CD14-positive monocyte (primary cell): ENCODE measurements around the gene TRPM7. TPM values are rescaled to one million over a fixed set of nuclear protein-coding genes. Genes with fewer than 3 reads are reported as not detected.
"Not testable (repeated sequence)": the region's sequence is repeated elsewhere in the genome, so short reads cannot be mapped to it uniquely, and the experiment has no call there.

Experiments used
- DNase-seq, 3 donors: peaks; one replicate each; pipeline ENCODE4 v3.0.0-alpha.2; 2011 to 2022
- H2AFZ ChIP-seq: 2 replicates; pipeline ENCODE4 v1.6.0; 2012; ENCODE audit warnings: mild to moderate bottlenecking, low read depth, low read length, inconsistent platforms; ENCODE audit not compliant: insufficient read depth, poor library complexity, severe bottlenecking
- H3K27ac ChIP-seq, 2 donors: 1 replicate in 1 of 2; 2 replicates in 1 of 2; pipeline ENCODE4 v1.5.1; 2012 to 2013; ENCODE audit warnings: low read length in 2 of 2, control low read depth in 1 of 2, inconsistent platforms in 1 of 2, low read depth in 1 of 2, mild to moderate bottlenecking in 1 of 2
- H3K27me3 ChIP-seq, 2 donors: one replicate each; pipeline versions ENCODE4 v1.6.0 to v1.6.1; 2011 to 2013; ENCODE audit warnings: low read length in 2 of 2; ENCODE audit not compliant: control insufficient read depth in 2 of 2, insufficient read depth in 2 of 2
- H3K36me3 ChIP-seq, 2 donors: replicated peaks in 1 of 2; 1 replicate in 1 of 2; 2 replicates in 1 of 2; pipeline versions ENCODE4 v1.5.1 to v1.6.1; 2012 to 2013; ENCODE audit warnings: low read length in 2 of 2, control low read depth in 1 of 2, inconsistent platforms in 1 of 2, mild to moderate bottlenecking in 1 of 2; ENCODE audit not compliant: insufficient read depth in 2 of 2, control insufficient read depth in 1 of 2
- H3K4me1 ChIP-seq, 2 donors: 1 replicate in 1 of 2; 2 replicates in 1 of 2; pipeline versions ENCODE4 v1.5.1 to v1.6.1; 2012 to 2013; ENCODE audit warnings: low read length in 2 of 2, control low read depth in 1 of 2, inconsistent platforms in 1 of 2, mild to moderate bottlenecking in 1 of 2, moderate library complexity in 1 of 2; ENCODE audit not compliant: insufficient read depth in 2 of 2, control insufficient read depth in 1 of 2
- H3K4me2 ChIP-seq: replicated peaks from 2 replicates; pipeline ENCODE3; 2012; ENCODE audit warnings: low read length, moderate library complexity, mild to moderate bottlenecking; ENCODE audit not compliant: poor library complexity, severe bottlenecking; ENCODE audit errors: extremely low read depth
- H3K4me3 ChIP-seq, 3 experiments: fragments of 200-600 bp in 1 of 3; sonication (generic) in 1 of 3; replicated peaks in 1 of 3; 1 replicate in 2 of 3; 2 replicates in 1 of 3; pipeline ENCODE4 v1.5.1; 2011 to 2013; ENCODE audit warnings: low read length in 3 of 3, mild to moderate bottlenecking in 3 of 3, control low read depth in 2 of 3, low read depth in 2 of 3, inconsistent platforms in 1 of 3, moderate library complexity in 1 of 3
- H3K79me2 ChIP-seq: 2 replicates; pipeline ENCODE4 v1.6.0; 2012; ENCODE audit warnings: mild to moderate bottlenecking, control low read depth, inconsistent platforms, low read length, moderate library complexity; ENCODE audit not compliant: insufficient read depth
- H3K9ac ChIP-seq: 2 replicates; pipeline ENCODE4 v1.6.0; 2017; ENCODE audit warnings: low read length, mild to moderate bottlenecking; ENCODE audit not compliant: insufficient read depth, poor library complexity, severe bottlenecking
- H3K9me3 ChIP-seq, 2 donors: replicated peaks in 1 of 2; 1 replicate in 1 of 2; 2 replicates in 1 of 2; pipeline versions ENCODE4 v1.5.1 to v1.6.1; 2012 to 2013; ENCODE audit warnings: low read length in 2 of 2, control low read depth in 1 of 2; ENCODE audit not compliant: control insufficient read depth in 1 of 2, insufficient read depth in 1 of 2
- H4K20me1 ChIP-seq: 2 replicates; pipeline ENCODE4 v1.6.0; 2012; ENCODE audit warnings: mild to moderate bottlenecking, low read length, control low read depth, moderate library complexity; ENCODE audit not compliant: insufficient read depth
- H3K27ac Mint-ChIP-seq, 7 donors: one replicate each; pipeline ENCODE4 v1.8.0; 2020; ENCODE audit warnings: mild to moderate bottlenecking in 7 of 7, mixed read lengths in 7 of 7, moderate library complexity in 6 of 7, inconsistent platforms in 2 of 7
- H3K27me3 Mint-ChIP-seq, 3 donors: one replicate each; pipeline ENCODE4 v1.8.0; 2021 to 2022; ENCODE audit warnings: low read depth in 3 of 3, mild to moderate bottlenecking in 3 of 3, mixed read lengths in 3 of 3, moderate library complexity in 3 of 3, inconsistent platforms in 1 of 3
- H3K36me3 Mint-ChIP-seq, 2 donors: one replicate each; pipeline ENCODE4 v1.8.0; 2020; ENCODE audit warnings: mixed read lengths in 2 of 2, inconsistent platforms in 1 of 2, mild to moderate bottlenecking in 1 of 2
- H3K4me1 Mint-ChIP-seq: one replicate; pipeline ENCODE4 v1.8.0; 2020; ENCODE audit warnings: mild to moderate bottlenecking, mixed read lengths
- H3K4me3 Mint-ChIP-seq, 2 donors: one replicate each; pipeline ENCODE4 v1.8.0; 2020; ENCODE audit warnings: mild to moderate bottlenecking in 2 of 2, mixed read lengths in 2 of 2, moderate library complexity in 1 of 2
- H3K9me3 Mint-ChIP-seq, 7 donors: one replicate each; pipeline ENCODE4 v1.8.0; 2020 to 2022; ENCODE audit warnings: mixed read lengths in 7 of 7, mild to moderate bottlenecking in 6 of 7, moderate library complexity in 6 of 7, inconsistent platforms in 2 of 7
- WGBS: methylation state at CpG from one replicate; pipeline ENCODE4 v1.1.5; 2013; ENCODE audit warnings: missing lambda C conversion rate; ENCODE audit not compliant: insufficient coverage; 5-methylcytosine and 5-hydroxymethylcytosine counted together
- intact Hi-C, 2 donors: fragments of 100-400 bp; cut with micrococcal nuclease; formaldehyde crosslinking; loops; one replicate each; pipeline versions ENCODE4 v1.15.0 to v1.15.1; 2023
- polyA plus RNA-seq, 3 donors: library from polyadenylated mRNA; depleted of rRNA in 1 of 3; unstranded in 2 of 3; stranded (reverse) in 1 of 3; fragments of 300-500 nt in 2 of 3; fragments of >200 nt in 1 of 3; fragmentation: Illumina TruSeq in 2 of 3; gene quantifications; 1 replicate in 2 of 3; 2 replicates in 1 of 3; pipeline ENCODE4 v1.2.3, GENCODE V29; 2012 to 2021
- TF ChIP-seq, protein P1 (sequence below): fragments of 200-600 bp; IDR thresholded peaks from one replicate; pipeline ENCODE4 v1.8.0; 2022; ENCODE audit warnings: antibody characterized with exemption, mild to moderate bottlenecking

Gene TRPM7
- polyA plus RNA-seq, 3 donors = 5.5 to 22.4 (median 8.1) TPM

GRCh38 chr15:50605462-50605861, 81.1 kb downstream of the TRPM7 start:
- no peak overlapping the region for H3K27ac Mint-ChIP-seq
- DNase-seq = no peak
- H3K36me3 ChIP-seq = peaks cover 75 to 92% of the 10 kb centered on the region in 2 donors

GRCh38 chr15:50602028-50602427, 84.6 kb downstream of the TRPM7 start:
- H3K27me3 Mint-ChIP-seq, H3K27ac Mint-ChIP-seq, H3K79me2 ChIP-seq, H4K20me1 ChIP-seq, intact Hi-C loops, H3K9ac ChIP-seq, H3K4me2 ChIP-seq, H3K4me3 ChIP-seq, H3K4me1 ChIP-seq, H3K4me1 Mint-ChIP-seq, H2AFZ ChIP-seq, H3K9me3 Mint-ChIP-seq, H3K27ac ChIP-seq, H3K9me3 ChIP-seq, H3K4me3 Mint-ChIP-seq, DNase-seq, H3K27me3 ChIP-seq: not testable (repeated sequence)
- H3K36me3 Mint-ChIP-seq = peaks cover 63 to 77% of the 10 kb centered on the region in 2 donors
- H3K36me3 ChIP-seq = peaks cover 61 to 93% of the 10 kb centered on the region in 2 donors
- WGBS = no CpG with 5 or more reads among the region's 5 CpGs

More at GRCh38 chr15:50605462-50605861, 81.1 kb downstream of the TRPM7 start:
- no peak overlapping the region for H3K4me3 ChIP-seq
- H3K36me3 Mint-ChIP-seq = peaks cover 67 to 78% of the 10 kb centered on the region in 2 donors
- no peaks in the 10 kb centered on the region for H3K79me2 ChIP-seq
- H3K9me3 ChIP-seq = no peaks in the 10 kb centered on the region
- intact Hi-C loops = no loop called here
- H3K9me3 Mint-ChIP-seq = peaks cover 0 to 6% (median 0%) of the 10 kb centered on the region in 7 donors
- no peaks in the 10 kb centered on the region for H3K4me1 Mint-ChIP-seq
- H3K4me3 Mint-ChIP-seq = no peak overlapping the region
- no CpG with 5 or more reads among the region's 2 CpGs for WGBS
- H3K27me3 Mint-ChIP-seq = no peaks in the 10 kb centered on the region
- H3K4me1 ChIP-seq = no peaks in the 10 kb centered on the region
- H2AFZ ChIP-seq = no peak overlapping the region
- TF ChIP-seq, protein P1, sequence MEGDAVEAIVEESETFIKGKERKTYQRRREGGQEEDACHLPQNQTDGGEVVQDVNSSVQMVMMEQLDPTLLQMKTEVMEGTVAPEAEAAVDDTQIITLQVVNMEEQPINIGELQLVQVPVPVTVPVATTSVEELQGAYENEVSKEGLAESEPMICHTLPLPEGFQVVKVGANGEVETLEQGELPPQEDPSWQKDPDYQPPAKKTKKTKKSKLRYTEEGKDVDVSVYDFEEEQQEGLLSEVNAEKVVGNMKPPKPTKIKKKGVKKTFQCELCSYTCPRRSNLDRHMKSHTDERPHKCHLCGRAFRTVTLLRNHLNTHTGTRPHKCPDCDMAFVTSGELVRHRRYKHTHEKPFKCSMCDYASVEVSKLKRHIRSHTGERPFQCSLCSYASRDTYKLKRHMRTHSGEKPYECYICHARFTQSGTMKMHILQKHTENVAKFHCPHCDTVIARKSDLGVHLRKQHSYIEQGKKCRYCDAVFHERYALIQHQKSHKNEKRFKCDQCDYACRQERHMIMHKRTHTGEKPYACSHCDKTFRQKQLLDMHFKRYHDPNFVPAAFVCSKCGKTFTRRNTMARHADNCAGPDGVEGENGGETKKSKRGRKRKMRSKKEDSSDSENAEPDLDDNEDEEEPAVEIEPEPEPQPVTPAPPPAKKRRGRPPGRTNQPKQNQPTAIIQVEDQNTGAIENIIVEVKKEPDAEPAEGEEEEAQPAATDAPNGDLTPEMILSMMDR = no peak
- H3K27me3 ChIP-seq = no peaks in the 10 kb centered on the region
- H3K27ac ChIP-seq = no peak overlapping the region
- no peak overlapping the region for H3K4me2 ChIP-seq
- H3K9ac ChIP-seq = no peak overlapping the region
- no peaks in the 10 kb centered on the region for H4K20me1 ChIP-seq
